ENCODE results near the gene NEB. TPM values are rescaled to one million over a fixed set of nuclear protein-coding genes. Genes with fewer than 3 reads are reported as not detected.

NEB gene
- polyA plus RNA-seq, 1 of the 3 experiments (the other 2 are of a cell fraction), result 0.02 TPM

DNA sequence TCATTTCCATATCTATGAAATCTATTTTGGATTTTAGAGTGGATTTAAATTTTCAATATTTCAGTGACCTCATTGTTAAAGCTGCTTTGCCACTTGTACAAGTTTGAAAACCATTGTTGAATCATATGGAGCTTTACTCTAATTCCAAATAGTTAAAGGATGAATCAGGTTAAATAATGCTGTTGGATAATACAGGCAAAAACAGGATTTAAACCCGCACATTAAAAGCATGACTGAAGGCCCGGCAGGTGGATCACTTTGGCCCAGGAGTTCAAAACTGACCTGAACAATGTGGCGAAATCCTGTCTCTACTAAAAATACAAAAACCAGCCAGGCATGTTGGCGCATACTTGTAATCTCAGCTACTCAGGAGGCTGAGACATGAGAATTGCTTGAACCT is 256.3 kb downstream of the NEB start:
- Histone ChIP-seq H3K27me3 (ENCODE audit: insufficient read depth) (no peaks in the 10 kb centered on the region), H2AFZ (ENCODE audit: low read depth) (no peak overlapping the region), H4K20me1 (ENCODE audit: insufficient read depth) (no peaks in the 10 kb centered on the region), H3K9me3 (no peaks in the 10 kb centered on the region), H3F3A (replicated peaks; ENCODE audit: insufficient read depth) (no peaks in the 10 kb centered on the region), H3K4me1 (ENCODE audit: control insufficient read depth in 1 of 2, insufficient read depth in 2 of 2, low read depth in 1 of 2, low read length in 1 of 2) (0 out of 4 replicates have a peak, but pooled peaks cover 0 to 7% of the 10 kb centered on the region in 2 experiments), H3K4me3 (ENCODE audit: low read depth in 2 of 2, low read length in 1 of 2) (no peak overlapping the region), H3K36me3 (replicated peaks in 1 of 2; ENCODE audit: control insufficient read depth in 1 of 2, insufficient read depth in 2 of 2, low read length in 1 of 2) (peaks cover 72 to 79% of the 10 kb centered on the region in 2 experiments), H3K79me2 (ENCODE audit: insufficient read depth) (peaks cover 4% of the 10 kb centered on the region; the same call in 1 of the 2 replicates), H3K4me2 (no peak overlapping the region), H3K9ac (no peak overlapping the region), H3K27ac (ENCODE audit: low read depth in 2 of 2, low read length in 1 of 2) (no peak overlapping the region), H3K9me2 (no peaks in the 10 kb centered on the region)
- CTCF ChIA-PET, result no interaction called here
- WGBS (ENCODE audit: low lambda C conversion rate), result 100% methylated on average over 4 of the region's 4 CpGs
- DNase-seq, result no peak
- TF ChIP-seq YY1 (IDR thresholded peaks at IDR 0.05; ENCODE audit: low read depth) (no peak), FOSL2 (IDR thresholded peaks at IDR 0.05; ENCODE audit: borderline replicate concordance, low read depth) (peak; percentile 27; the same call in 1 of the 2 replicates)
- POLR2A ChIA-PET, result interaction anchor here (0.5 kb wide), 1 partner anchor 126 kb away, joined by 13 read pairs; no protein-coding TSS in a partner anchor

DNA sequence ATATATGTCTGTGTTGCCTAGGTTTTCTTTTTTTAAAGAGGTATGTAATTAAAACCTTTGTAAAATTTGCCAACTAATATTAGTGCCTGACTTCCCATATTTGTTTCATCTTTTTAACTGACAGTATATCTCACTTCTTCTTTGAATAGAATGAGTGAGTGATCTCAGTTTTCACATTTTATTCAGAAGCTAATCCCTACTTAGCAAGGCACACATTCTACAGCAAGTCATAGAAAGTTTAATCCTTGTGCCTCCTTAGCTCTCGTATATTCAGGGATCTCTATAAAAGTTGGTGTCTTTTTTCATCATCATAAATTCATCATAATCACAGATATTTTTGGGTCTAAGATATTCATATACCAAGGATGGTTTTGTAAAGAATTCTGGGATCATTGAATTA is 258.0 kb downstream of the NEB start:
- Histone ChIP-seq H3K36me3 (replicated peaks in 1 of 2; ENCODE audit: control insufficient read depth in 1 of 2, insufficient read depth in 2 of 2, low read length in 1 of 2) (peaks cover 57 to 77% of the 10 kb centered on the region in 2 experiments), H3K9ac (no peak overlapping the region), H3K4me2 (no peak overlapping the region), H3K27ac (ENCODE audit: low read depth in 2 of 2, low read length in 1 of 2) (no peak overlapping the region), H2AFZ (ENCODE audit: low read depth) (no peak overlapping the region), H3K79me2 (ENCODE audit: insufficient read depth) (peaks cover 10% of the 10 kb centered on the region; the same call in 1 of the 2 replicates), H3K9me3 (no peaks in the 10 kb centered on the region), H3K4me3 (ENCODE audit: low read depth in 2 of 2, low read length in 1 of 2) (no peak overlapping the region), H3K4me1 (ENCODE audit: control insufficient read depth in 1 of 2, insufficient read depth in 2 of 2, low read depth in 1 of 2, low read length in 1 of 2) (0 out of 4 replicates have a peak, but pooled peaks cover 0 to 7% of the 10 kb centered on the region in 2 experiments), H3K9me2 (no peaks in the 10 kb centered on the region), H3K27me3 (ENCODE audit: insufficient read depth) (no peaks in the 10 kb centered on the region), H4K20me1 (ENCODE audit: insufficient read depth) (no peaks in the 10 kb centered on the region), H3F3A (replicated peaks; ENCODE audit: insufficient read depth) (no peaks in the 10 kb centered on the region)
- no peak for DNase-seq
- WGBS (ENCODE audit: low lambda C conversion rate), result 96% methylated on average over 1 of the region's 1 CpG
- ChIA-PET CTCF (interaction anchor here (0.6 kb wide), 1 partner anchor 550 kb away, joined by 3 read pairs; no protein-coding TSS in a partner anchor), POLR2A (no interaction called here)
- TF ChIP-seq EP300 (IDR thresholded peaks at IDR 0.05; ENCODE audit: borderline replicate concordance in 1 of 2, low read depth in 1 of 2, low read length in 1 of 2) (no peak), GABPA (IDR thresholded peaks at IDR 0.05; ENCODE audit: low read depth) (no peak), JUND (IDR thresholded peaks at IDR 0.05) (no peak)
- TF ChIP-seq, protein P1, sequence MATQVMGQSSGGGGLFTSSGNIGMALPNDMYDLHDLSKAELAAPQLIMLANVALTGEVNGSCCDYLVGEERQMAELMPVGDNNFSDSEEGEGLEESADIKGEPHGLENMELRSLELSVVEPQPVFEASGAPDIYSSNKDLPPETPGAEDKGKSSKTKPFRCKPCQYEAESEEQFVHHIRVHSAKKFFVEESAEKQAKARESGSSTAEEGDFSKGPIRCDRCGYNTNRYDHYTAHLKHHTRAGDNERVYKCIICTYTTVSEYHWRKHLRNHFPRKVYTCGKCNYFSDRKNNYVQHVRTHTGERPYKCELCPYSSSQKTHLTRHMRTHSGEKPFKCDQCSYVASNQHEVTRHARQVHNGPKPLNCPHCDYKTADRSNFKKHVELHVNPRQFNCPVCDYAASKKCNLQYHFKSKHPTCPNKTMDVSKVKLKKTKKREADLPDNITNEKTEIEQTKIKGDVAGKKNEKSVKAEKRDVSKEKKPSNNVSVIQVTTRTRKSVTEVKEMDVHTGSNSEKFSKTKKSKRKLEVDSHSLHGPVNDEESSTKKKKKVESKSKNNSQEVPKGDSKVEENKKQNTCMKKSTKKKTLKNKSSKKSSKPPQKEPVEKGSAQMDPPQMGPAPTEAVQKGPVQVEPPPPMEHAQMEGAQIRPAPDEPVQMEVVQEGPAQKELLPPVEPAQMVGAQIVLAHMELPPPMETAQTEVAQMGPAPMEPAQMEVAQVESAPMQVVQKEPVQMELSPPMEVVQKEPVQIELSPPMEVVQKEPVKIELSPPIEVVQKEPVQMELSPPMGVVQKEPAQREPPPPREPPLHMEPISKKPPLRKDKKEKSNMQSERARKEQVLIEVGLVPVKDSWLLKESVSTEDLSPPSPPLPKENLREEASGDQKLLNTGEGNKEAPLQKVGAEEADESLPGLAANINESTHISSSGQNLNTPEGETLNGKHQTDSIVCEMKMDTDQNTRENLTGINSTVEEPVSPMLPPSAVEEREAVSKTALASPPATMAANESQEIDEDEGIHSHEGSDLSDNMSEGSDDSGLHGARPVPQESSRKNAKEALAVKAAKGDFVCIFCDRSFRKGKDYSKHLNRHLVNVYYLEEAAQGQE (IDR thresholded peaks at IDR 0.05; ENCODE audit: low read depth, low read length), result no peak
- TF ChIP-seq, protein P2, sequence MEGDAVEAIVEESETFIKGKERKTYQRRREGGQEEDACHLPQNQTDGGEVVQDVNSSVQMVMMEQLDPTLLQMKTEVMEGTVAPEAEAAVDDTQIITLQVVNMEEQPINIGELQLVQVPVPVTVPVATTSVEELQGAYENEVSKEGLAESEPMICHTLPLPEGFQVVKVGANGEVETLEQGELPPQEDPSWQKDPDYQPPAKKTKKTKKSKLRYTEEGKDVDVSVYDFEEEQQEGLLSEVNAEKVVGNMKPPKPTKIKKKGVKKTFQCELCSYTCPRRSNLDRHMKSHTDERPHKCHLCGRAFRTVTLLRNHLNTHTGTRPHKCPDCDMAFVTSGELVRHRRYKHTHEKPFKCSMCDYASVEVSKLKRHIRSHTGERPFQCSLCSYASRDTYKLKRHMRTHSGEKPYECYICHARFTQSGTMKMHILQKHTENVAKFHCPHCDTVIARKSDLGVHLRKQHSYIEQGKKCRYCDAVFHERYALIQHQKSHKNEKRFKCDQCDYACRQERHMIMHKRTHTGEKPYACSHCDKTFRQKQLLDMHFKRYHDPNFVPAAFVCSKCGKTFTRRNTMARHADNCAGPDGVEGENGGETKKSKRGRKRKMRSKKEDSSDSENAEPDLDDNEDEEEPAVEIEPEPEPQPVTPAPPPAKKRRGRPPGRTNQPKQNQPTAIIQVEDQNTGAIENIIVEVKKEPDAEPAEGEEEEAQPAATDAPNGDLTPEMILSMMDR (IDR thresholded peaks at IDR 0.05), result no peak

All from SK-N-SH (cell line).